Measurements from ENCODE around the gene NDUFAF8. TPM values are rescaled to one million over a fixed set of nuclear protein-coding genes. Genes with fewer than 3 reads are reported as not detected.

The NDUFAF8 gene
- total and polyA plus RNA-seq, 7 experiments from 2014 or later, result 34.2 to 85.9 (median 45.1) TPM

- ATAC-seq, result no peak
- Histone ChIP-seq H3K4me3 (ENCODE audit: low read length) (no peak overlapping the region), H3K36me3 (ENCODE audit: control insufficient read depth in 2 of 3, insufficient read depth in 3 of 3, low read length in 3 of 3) (peaks cover 0 to 29% (median 4%) of the 10 kb centered on the region in 3 experiments), H3K27ac (ENCODE audit: low read depth, low read length) (no peak overlapping the region), H3K27me3 (ENCODE audit: control insufficient read depth in 2 of 2, insufficient read depth in 2 of 2, low read length in 2 of 2) (no peaks in the 10 kb centered on the region), H3K9me3 (ENCODE audit: control insufficient read depth in 2 of 3, low read length in 3 of 3) (no peaks in the 10 kb centered on the region), H3K4me1 (ENCODE audit: control insufficient read depth in 2 of 2, insufficient read depth in 2 of 2, low read length in 2 of 2) (peaks cover 16 to 21% of the 10 kb centered on the region in 2 donors)
- ChIA-PET POLR2A (no interaction called here), CTCF (interaction anchor here (0.6 to 0.7 kb wide), 2 partner anchors 13 to 267 kb away, joined by 3 read pairs; no protein-coding TSS in a partner anchor)
- peak overlapping the region in 5 of 10 donors; percentile 9 to 88 (median 19) for H3K4me3 Mint-ChIP-seq
- no peak for DNase-seq
- H3K9me3 Mint-ChIP-seq, result no peaks in the 10 kb centered on the region
- H3K27ac Mint-ChIP-seq, result peak overlapping the region in 7 of 9 donors; percentile 10 to 88 (median 73)
- peaks cover 0 to 16% (median 4%) of the 10 kb centered on the region in 5 donors for H3K36me3 Mint-ChIP-seq
- H3K27me3 Mint-ChIP-seq, result no peaks in the 10 kb centered on the region
- H3K4me1 Mint-ChIP-seq, result peaks cover 34 to 64% (median 49%) of the 10 kb centered on the region in 7 donors
- intact Hi-C loops (cut with micrococcal nuclease), result no loop called here
Observed at GRCh38 chr17:81287741-81288430, 48.8 kb downstream of the NDUFAF8 start.

GRCh38 chr17:81288715-81289114 is 49.6 kb downstream of the NDUFAF8 start:
- H3K27ac ChIP-seq (ENCODE audit: low read depth, low read length), result no peak overlapping the region
- Mint-ChIP-seq H3K36me3 (peaks cover 0 to 16% (median 4%) of the 10 kb centered on the region in 5 donors), H3K4me1 (peaks cover 34 to 72% (median 56%) of the 10 kb centered on the region in 7 donors), H3K27ac (peak overlapping the region in 3 of 9 donors; percentile 15 to 46 (median 41)), H3K9me3 (no peaks in the 10 kb centered on the region), H3K27me3 (no peaks in the 10 kb centered on the region), H3K4me3 (no peak overlapping the region)
- CTCF ChIA-PET, result interaction anchor here (1.0 kb wide), 1 partner anchor 196 kb away, joined by 3 read pairs; no protein-coding TSS in a partner anchor
- no peak overlapping the region for H3K4me3 ChIP-seq (ENCODE audit: low read length)
- peaks cover 23 to 26% of the 10 kb centered on the region in 2 donors for H3K4me1 ChIP-seq (ENCODE audit: control insufficient read depth in 2 of 2, insufficient read depth in 2 of 2, low read length in 2 of 2)
- peaks cover 0 to 24% (median 4%) of the 10 kb centered on the region in 3 experiments for H3K36me3 ChIP-seq (ENCODE audit: control insufficient read depth in 2 of 3, insufficient read depth in 3 of 3, low read length in 3 of 3)
- no peak for ATAC-seq
- intact Hi-C loops (cut with micrococcal nuclease), result no loop called here
- H3K9me3 ChIP-seq (ENCODE audit: control insufficient read depth in 2 of 3, low read length in 3 of 3), result no peaks in the 10 kb centered on the region
- DNase-seq, result no peak
- H3K27me3 ChIP-seq (ENCODE audit: control insufficient read depth in 2 of 2, insufficient read depth in 2 of 2, low read length in 2 of 2), result no peaks in the 10 kb centered on the region
- POLR2A ChIA-PET, result no interaction called here

DNA sequence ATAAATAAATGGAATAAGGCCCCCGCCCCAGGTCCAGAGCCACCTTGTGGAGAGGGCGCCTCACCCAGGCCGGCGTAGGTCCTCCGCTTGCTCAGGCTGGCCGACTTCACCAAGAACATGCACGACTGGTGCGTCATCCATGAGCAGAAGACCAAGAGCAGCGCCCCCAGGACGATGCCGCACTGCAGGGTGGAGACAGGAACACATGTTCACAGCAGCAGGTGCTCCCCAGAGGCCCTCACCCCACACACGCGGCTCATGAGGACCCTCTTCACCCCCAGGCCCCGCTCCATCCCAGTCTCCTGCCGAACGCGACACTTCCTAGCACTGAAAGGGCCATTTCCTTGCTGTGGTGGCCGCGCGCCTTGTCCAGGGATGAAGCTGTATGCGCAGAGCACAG is 50.5 kb downstream of the NDUFAF8 start:
- peaks cover 0 to 16% (median 4%) of the 10 kb centered on the region in 5 donors for H3K36me3 Mint-ChIP-seq
- H3K27me3 Mint-ChIP-seq, result no peaks in the 10 kb centered on the region
- peaks cover 34 to 74% (median 59%) of the 10 kb centered on the region in 7 donors for H3K4me1 Mint-ChIP-seq
- ATAC-seq (no peak), DNase-seq (no peak)
- no peak overlapping the region for H3K27ac Mint-ChIP-seq
- Histone ChIP-seq H3K27ac (ENCODE audit: low read depth, low read length) (no peak overlapping the region), H3K4me3 (ENCODE audit: low read length) (no peak overlapping the region), H3K9me3 (ENCODE audit: control insufficient read depth in 2 of 3, low read length in 3 of 3) (no peaks in the 10 kb centered on the region), H3K4me1 (ENCODE audit: control insufficient read depth in 2 of 2, insufficient read depth in 2 of 2, low read length in 2 of 2) (peaks cover 26 to 33% of the 10 kb centered on the region in 2 donors), H3K36me3 (ENCODE audit: control insufficient read depth in 2 of 3, insufficient read depth in 3 of 3, low read length in 3 of 3) (peaks cover 0 to 24% (median 4%) of the 10 kb centered on the region in 3 experiments), H3K27me3 (ENCODE audit: control insufficient read depth in 2 of 2, insufficient read depth in 2 of 2, low read length in 2 of 2) (no peaks in the 10 kb centered on the region)
- POLR2A ChIA-PET, result no interaction called here
- intact Hi-C loops (cut with micrococcal nuclease), result loop anchor here in 1 of 2 donors (5.0 to 10.0 kb wide), 3 partner anchors 105 to 313 kb away; partner anchors contain the start of genes ACTG1 and BAHCC1
- H3K4me3 Mint-ChIP-seq, result no peak overlapping the region
- no peaks in the 10 kb centered on the region for H3K9me3 Mint-ChIP-seq
- CTCF ChIA-PET, result interaction anchor here (1.0 kb wide), 1 partner anchor 195 kb away, joined by 3 read pairs; no protein-coding TSS in a partner anchor

GRCh38 chr17:81290230-81290629 is 51.1 kb downstream of the NDUFAF8 start:
- peaks cover 0 to 16% (median 0%) of the 10 kb centered on the region in 5 donors for H3K36me3 Mint-ChIP-seq
- H3K4me3 Mint-ChIP-seq, result no peak overlapping the region
- intact Hi-C loops (cut with micrococcal nuclease), result loop anchor here in 1 of 2 donors (5.0 to 10.0 kb wide), 3 partner anchors 105 to 312 kb away; partner anchors contain the start of genes ACTG1 and BAHCC1
- ChIA-PET POLR2A (no interaction called here), CTCF (interaction anchor here (0.6 kb wide), 1 partner anchor 963 kb away, joined by 3 read pairs; no protein-coding TSS in a partner anchor)
- no peaks in the 10 kb centered on the region for H3K27me3 Mint-ChIP-seq
- no peaks in the 10 kb centered on the region for H3K9me3 ChIP-seq (ENCODE audit: control insufficient read depth in 2 of 3, low read length in 3 of 3)
- H3K9me3 Mint-ChIP-seq, result no peaks in the 10 kb centered on the region
- H3K4me1 ChIP-seq (ENCODE audit: control insufficient read depth in 2 of 2, insufficient read depth in 2 of 2, low read length in 2 of 2), result peaks cover 22 to 27% of the 10 kb centered on the region in 2 donors
- DNase-seq (no peak), ATAC-seq (no peak)
- no peaks in the 10 kb centered on the region for H3K27me3 ChIP-seq (ENCODE audit: control insufficient read depth in 2 of 2, insufficient read depth in 2 of 2, low read length in 2 of 2)
- peak overlapping the region in 1 of 9 donors; percentile 32 for H3K27ac Mint-ChIP-seq
- H3K4me1 Mint-ChIP-seq, result peaks cover 31 to 68% (median 54%) of the 10 kb centered on the region in 7 donors
- peaks cover 0 to 30% (median 4%) of the 10 kb centered on the region in 3 experiments for H3K36me3 ChIP-seq (ENCODE audit: control insufficient read depth in 2 of 3, insufficient read depth in 3 of 3, low read length in 3 of 3)
- no peak overlapping the region for H3K4me3 ChIP-seq (ENCODE audit: low read length)
- H3K27ac ChIP-seq (ENCODE audit: low read depth, low read length), result no peak overlapping the region

Other genes with a start within 250 kb of the NDUFAF8 start
- 10 to 100 TPM; 26.4 to 49.9 (median 41.7) TPM for gene CHMP6, start 247.5 kb upstream of the NDUFAF8 start, total RNA-seq
- gene CHMP6, start 247.5 kb upstream of the NDUFAF8 start, polyA plus RNA-seq, result 10 to 100 TPM; 49.8 to 55.4 TPM
- 10 to 100 TPM in 3 of 5 experiments, 1 to 10 TPM in 2; 7.3 to 13.7 (median 12.3) TPM for gene BAIAP2, start 204.2 kb upstream of the NDUFAF8 start, total RNA-seq
- 1 to 10 TPM; 3.2 to 4.9 TPM for gene BAIAP2, start 204.2 kb upstream of the NDUFAF8 start, polyA plus RNA-seq
- gene PVALEF, start 73.8 kb upstream of the NDUFAF8 start, total RNA-seq, result not detected
- gene PVALEF, start 73.8 kb upstream of the NDUFAF8 start, polyA plus RNA-seq, result not detected
- gene AATK, start 73.1 kb upstream of the NDUFAF8 start, total RNA-seq, result 10 to 100 TPM in 1 of 5 experiments, 1 to 10 TPM in 2, under 1 TPM in 2; 0.46 to 10.4 (median 1.4) TPM
- gene AATK, start 73.1 kb upstream of the NDUFAF8 start, polyA plus RNA-seq, result not detected
- gene CEP131, start 16.4 kb upstream of the NDUFAF8 start, total RNA-seq, result 10 to 100 TPM in 2 of 5 experiments, 1 to 10 TPM in 3; 8.1 to 13.0 (median 10.0) TPM
- 1 to 10 TPM; 2.7 to 7.6 TPM for gene CEP131, start 16.4 kb upstream of the NDUFAF8 start, polyA plus RNA-seq
- 100 to 1,000 TPM in 2 of 5 experiments, 10 to 100 TPM in 3; 52.6 to 115 (median 90.0) TPM for gene TEPSIN, start 263 bp upstream of the NDUFAF8 start, total RNA-seq
- 1 to 10 TPM; 3.2 to 5.3 TPM for gene TEPSIN, start 263 bp upstream of the NDUFAF8 start, polyA plus RNA-seq
- gene SLC38A10, start 56.0 kb downstream of the NDUFAF8 start, total RNA-seq, result 100 to 1,000 TPM in 1 of 5 experiments, 10 to 100 TPM in 4; 54.9 to 122 (median 86.5) TPM
- 10 to 100 TPM; 45.0 to 84.8 TPM for gene SLC38A10, start 56.0 kb downstream of the NDUFAF8 start, polyA plus RNA-seq
- 1 to 10 TPM in 1 of 5 experiments, under 1 TPM in 3, not detected in 1; 0.05 to 3.8 (median 0.68) TPM for gene BAHCC1, start 156.1 kb downstream of the NDUFAF8 start, total RNA-seq
- not detected for gene BAHCC1, start 156.1 kb downstream of the NDUFAF8 start, polyA plus RNA-seq